Measurements from ENCODE around the gene TBX1.

Gene TBX1

DNA sequence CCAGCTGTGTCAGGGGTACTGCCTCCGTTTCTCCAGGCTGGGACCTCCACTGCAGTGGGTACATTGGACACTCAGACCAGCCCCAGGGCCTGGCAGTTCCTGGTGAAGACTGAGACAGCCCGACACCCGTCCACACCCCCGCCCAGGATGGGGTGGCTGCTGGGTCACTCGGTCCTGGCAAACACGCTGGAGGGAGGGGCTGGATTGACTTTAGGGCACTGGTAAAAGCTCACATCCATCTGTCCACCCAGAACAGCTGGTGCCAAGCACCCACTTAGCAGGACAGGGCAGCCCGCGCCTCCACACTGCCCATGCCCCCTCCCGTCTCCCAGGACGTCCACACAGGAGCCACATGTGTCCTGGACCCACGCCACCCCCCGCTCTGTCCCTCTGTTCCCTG, 10.7 kb upstream of the TBX1 start:
- DNase-seq (ENCODE audit: low read depth) = no peak
- H3K4me3 ChIP-seq (ENCODE audit: low read depth, low read length) = no peak overlapping the region
- no peak for TF ChIP-seq POLR2A (IDR thresholded peaks at IDR 0.05; ENCODE audit: extremely low read depth, insufficient read length)
- TF ChIP-seq MAX (IDR thresholded peaks at IDR 0.05; ENCODE audit: low read depth, low read length) = no peak
- no peak for TF ChIP-seq MYC (IDR thresholded peaks at IDR 0.05; ENCODE audit: low read depth, low read length)
- TF ChIP-seq CTCF (IDR thresholded peaks at IDR 0.05; ENCODE audit: low read depth, low read length) = no peak

DNA sequence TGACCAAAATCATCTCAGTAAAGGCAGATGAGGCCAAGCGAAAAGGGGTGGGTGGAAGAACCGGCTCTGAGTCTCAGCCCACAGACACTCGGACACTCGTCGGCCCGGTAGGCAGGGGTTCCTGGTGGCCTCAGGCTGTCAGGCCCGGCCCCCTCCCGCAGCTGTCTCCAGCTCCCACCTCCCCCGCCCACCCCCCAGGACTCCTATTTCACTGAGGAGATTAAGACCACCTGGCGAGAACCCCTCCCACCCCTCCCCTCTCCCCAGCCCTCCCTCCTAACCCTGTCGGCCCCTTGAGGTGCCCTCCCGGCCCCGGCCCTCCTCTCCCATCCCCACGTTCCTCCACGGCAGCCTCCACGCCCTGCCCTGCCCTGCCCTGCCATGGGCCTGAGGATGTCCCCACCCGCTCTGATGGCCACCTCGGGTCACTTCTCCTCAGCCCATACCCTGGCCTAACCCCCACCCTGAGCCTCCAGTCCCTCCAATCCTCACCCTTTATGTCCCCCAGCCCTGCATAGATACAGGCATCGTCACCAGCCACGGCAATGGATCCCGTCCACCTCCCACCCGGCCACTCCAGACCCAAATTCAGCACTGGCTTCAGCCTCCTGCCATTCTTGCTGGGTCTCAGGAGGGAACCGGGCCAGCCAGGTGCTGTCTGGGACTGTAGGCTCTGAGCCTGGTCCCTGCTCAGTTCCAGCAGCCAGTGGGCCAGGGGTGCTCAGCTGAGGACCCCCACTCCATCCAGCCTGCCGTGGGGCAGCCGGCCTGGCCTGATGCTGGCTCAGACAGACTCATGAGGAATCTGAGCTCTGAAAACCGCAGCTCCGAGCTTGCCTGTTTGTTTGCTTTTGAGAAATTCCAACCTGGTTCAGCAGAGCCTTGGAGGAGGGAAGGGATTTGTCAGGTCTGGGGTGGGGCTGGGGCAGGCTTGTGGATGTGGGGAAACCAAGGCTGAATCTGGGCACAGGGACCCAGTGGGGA, 9.8 kb upstream of the TBX1 start:
- no peak for DNase-seq (ENCODE audit: low read depth)
- no peak overlapping the region for H3K4me3 ChIP-seq (ENCODE audit: low read depth, low read length)
- TF ChIP-seq POLR2A (IDR thresholded peaks at IDR 0.05; ENCODE audit: extremely low read depth, insufficient read length) = no peak
- no peak for TF ChIP-seq MAX (IDR thresholded peaks at IDR 0.05; ENCODE audit: low read depth, low read length)
- TF ChIP-seq CTCF (IDR thresholded peaks at IDR 0.05; ENCODE audit: low read depth, low read length) = no peak
- no peak for TF ChIP-seq MYC (IDR thresholded peaks at IDR 0.05; ENCODE audit: low read depth, low read length)

DNA sequence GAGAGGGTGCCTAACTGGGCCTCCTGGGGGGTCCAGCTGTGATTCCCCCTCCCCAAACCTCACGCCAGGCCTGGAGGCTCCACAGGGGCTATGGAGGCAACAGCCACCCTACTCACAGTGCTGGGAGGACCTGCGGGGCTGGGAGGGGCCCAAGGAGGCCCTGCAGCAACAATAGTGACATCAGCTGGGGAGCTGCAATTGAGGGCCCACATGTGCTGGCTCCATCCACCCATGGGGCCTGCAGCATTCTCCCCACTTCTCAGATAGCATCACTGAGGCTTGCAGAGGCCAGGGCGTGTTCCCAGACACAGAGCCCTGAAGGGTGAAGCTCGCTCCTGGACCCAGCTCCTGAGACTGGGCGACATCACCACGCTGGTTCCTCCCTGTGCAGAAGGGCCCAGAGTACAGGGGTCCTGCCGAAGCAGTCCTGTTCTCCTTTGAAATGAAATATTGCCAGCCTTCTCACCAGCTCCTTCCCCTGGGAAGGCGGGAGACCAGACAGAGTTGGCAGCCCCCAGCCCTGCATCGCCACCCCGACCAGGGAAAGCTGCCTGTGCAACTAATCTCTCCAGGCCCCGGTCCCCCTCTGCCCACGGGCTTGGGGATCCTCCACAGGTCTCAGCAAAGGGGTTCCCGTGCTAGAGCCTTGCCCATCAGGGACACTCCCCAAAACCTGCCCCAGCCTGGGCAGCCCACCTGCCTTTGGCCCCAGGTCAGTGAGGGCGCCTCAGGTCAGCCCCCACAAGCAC, 8.9 kb upstream of the TBX1 start:
- TF ChIP-seq POLR2A (IDR thresholded peaks at IDR 0.05; ENCODE audit: extremely low read depth, insufficient read length) (no peak), MAX (IDR thresholded peaks at IDR 0.05; ENCODE audit: low read depth, low read length) (no peak)
- H3K4me3 ChIP-seq (ENCODE audit: low read depth, low read length) = no peak overlapping the region
- DNase-seq (ENCODE audit: low read depth) = no peak

DNA sequence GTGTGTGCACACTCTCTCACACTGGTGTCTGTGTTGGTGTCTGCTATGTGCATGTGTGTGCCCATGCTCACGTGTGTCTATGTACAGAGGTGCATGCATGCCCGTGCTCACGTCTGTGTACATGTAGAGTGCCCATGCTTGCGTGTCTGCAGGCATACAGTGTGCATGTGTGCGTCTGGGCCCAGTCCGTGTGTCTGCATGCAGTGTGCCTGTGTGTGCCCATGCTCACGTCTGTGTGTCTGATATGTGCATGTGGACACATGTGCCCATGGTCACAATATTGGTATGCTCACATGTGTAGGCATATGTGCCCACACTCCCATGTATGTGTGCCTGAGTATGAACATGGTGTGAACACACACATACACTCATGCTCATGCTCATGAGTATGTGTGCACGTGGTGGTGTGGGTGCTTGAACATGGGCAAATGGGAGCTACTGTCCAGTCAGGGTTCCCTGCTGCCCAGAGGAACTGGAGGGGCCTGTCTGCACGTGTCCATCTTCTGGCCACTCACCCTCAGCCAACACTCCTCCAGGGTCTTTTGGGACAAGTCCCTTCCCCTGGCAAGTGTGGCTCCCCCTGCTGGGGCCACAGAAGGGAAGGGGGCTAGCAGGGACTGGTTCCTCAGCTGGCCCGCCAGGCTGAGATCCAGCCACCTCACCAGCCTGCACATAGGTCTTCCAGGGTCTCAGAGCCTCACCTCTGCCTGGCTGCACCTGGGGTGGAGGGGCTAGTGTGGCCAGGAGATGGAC, 7.3 kb upstream of the TBX1 start:
- DNase-seq (ENCODE audit: low read depth) = no peak
- peak; percentile 43 for TF ChIP-seq CTCF (IDR thresholded peaks at IDR 0.05; ENCODE audit: low read depth, low read length)
- no peak for TF ChIP-seq MAX (IDR thresholded peaks at IDR 0.05; ENCODE audit: low read depth, low read length)
- no peak for TF ChIP-seq POLR2A (IDR thresholded peaks at IDR 0.05; ENCODE audit: extremely low read depth, insufficient read length)

GRCh38 chr22:19753996-19754700, 6.4 kb upstream of the TBX1 start:
- no peak for DNase-seq (ENCODE audit: low read depth)
- TF ChIP-seq CTCF (IDR thresholded peaks at IDR 0.05; ENCODE audit: low read depth, low read length) (no peak), POLR2A (IDR thresholded peaks at IDR 0.05; ENCODE audit: extremely low read depth, insufficient read length) (no peak), MYC (IDR thresholded peaks at IDR 0.05; ENCODE audit: low read depth, low read length) (no peak), MAX (IDR thresholded peaks at IDR 0.05; ENCODE audit: low read depth, low read length) (no peak)
- H3K4me3 ChIP-seq (ENCODE audit: low read depth, low read length) = no peak overlapping the region

More for the DNA sequence above, 7.3 kb upstream of the TBX1 start:
- no peak overlapping the region for H3K4me3 ChIP-seq (ENCODE audit: low read depth, low read length)

All from NB4 (cell line).